Hematopoietic multipotent progenitor cell treated with erythropoietin and hydrocortisone succinate and interleukin-3 and kit ligand, for 15 days (in vitro differentiated cells): Measurements from ENCODE around the gene GSK3B.
"Not testable (repeated sequence)": the region's sequence is repeated elsewhere in the genome, so short reads cannot be mapped to it uniquely, and the experiment has no call there.

Experiments
- DNase-seq: peaks from one replicate; pipeline ENCODE4 v3.0.0-alpha.2; 2015; ENCODE audit warnings: low spot score

The GSK3B gene

GRCh38 chr3:119930286-119930685 lies 164.0 kb downstream of the GSK3B start:
- no peak for DNase-seq

GRCh38 chr3:119927190-119927589 lies 167.1 kb downstream of the GSK3B start:
- no peak for DNase-seq

GRCh38 chr3:119924111-119925094 lies 169.8 kb downstream of the GSK3B start:
- DNase-seq, result no peak

- DNase-seq, result no peak
Observed at GRCh38 chr3:119918992-119919933, 175.0 kb downstream of the GSK3B start.

- DNase-seq, result no peak
Observed at GRCh38 chr3:119913021-119913420, 181.2 kb downstream of the GSK3B start.

- no peak for DNase-seq
Observed at GRCh38 chr3:119912220-119912619, 182.0 kb downstream of the GSK3B start.

- DNase-seq, result no peak
Observed at GRCh38 chr3:119911748-119912147, 182.5 kb downstream of the GSK3B start.

GRCh38 chr3:119902061-119902460 lies 192.2 kb downstream of the GSK3B start:
- DNase-seq, result no peak

GRCh38 chr3:119901148-119901547 lies 193.1 kb downstream of the GSK3B start:
- no peak for DNase-seq

- DNase-seq, result no peak
Observed at GRCh38 chr3:119899192-119899511, 195.1 kb downstream of the GSK3B start.

GRCh38 chr3:119898478-119899191 lies 195.6 kb downstream of the GSK3B start:
- DNase-seq, result no peak

GRCh38 chr3:119894195-119894594 lies 200.1 kb downstream of the GSK3B start:
- DNase-seq, result no peak

GRCh38 chr3:119893769-119894168 lies 200.5 kb downstream of the GSK3B start:
- DNase-seq, result no peak

GRCh38 chr3:119891944-119892721 lies 202.1 kb downstream of the GSK3B start:
- DNase-seq, result peak; percentile 64

- DNase-seq, result not testable (repeated sequence)
Observed at GRCh38 chr3:119888681-119889080, 205.6 kb downstream of the GSK3B start.

- no peak for DNase-seq
Observed at GRCh38 chr3:119885746-119886530, 208.3 kb downstream of the GSK3B start.

- DNase-seq, result no peak
Observed at GRCh38 chr3:119884161-119884557, 210.1 kb downstream of the GSK3B start.

GRCh38 chr3:119883461-119884160 lies 210.6 kb downstream of the GSK3B start:
- DNase-seq, result no peak

GRCh38 chr3:119880966-119881365 lies 213.3 kb downstream of the GSK3B start:
- DNase-seq, result no peak

- no peak for DNase-seq
Observed at GRCh38 chr3:119873646-119874045, 220.6 kb downstream of the GSK3B start.
